ENCODE measurements around the gene CELSR1.

CELSR1 gene

GRCh38 chr22:46464296-46464695 is 73.1 kb downstream of the CELSR1 start:
- no peak for DNase-seq (ENCODE audit: low read depth in 3 of 3)

DNA sequence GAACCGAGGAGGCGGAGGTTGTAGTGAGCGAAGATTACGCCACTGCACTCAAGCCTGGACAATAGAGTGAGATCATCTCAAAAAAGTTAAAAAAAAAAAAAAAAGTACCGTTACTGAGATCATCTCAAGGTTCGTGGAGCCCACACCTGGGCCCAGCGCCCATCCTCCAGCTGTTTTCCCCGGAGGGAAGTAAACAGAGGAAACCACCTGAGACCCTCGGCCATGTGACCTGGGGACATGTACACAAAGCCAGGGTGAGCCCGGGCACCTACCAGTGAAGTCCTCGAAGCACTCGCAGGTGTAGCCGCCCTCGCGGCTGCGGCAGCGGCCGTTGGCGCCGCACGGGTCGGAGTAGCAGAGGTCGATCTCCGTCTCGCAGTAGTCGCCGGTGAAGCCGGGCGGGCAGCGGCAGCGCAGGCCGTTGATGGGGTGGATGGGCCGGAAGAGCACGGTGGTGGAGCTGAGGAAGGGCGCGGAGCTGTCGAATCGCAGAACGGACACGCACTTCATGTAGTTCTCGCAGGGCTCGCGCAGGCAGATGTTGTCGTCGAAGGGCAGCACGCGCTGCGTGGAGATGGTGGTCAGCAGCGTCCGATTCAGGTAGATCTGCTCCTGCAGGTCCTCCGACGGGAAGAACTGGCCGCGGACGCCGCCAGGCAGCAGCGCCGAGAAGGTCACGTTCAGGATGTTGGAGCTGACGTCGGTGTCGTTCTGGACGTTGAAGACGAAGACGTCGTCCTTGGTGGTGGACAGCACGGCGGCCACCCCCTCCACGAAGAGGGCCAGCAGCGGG is 73.8 kb downstream of the CELSR1 start:
- no peak for DNase-seq (ENCODE audit: low read depth in 3 of 3)

DNA sequence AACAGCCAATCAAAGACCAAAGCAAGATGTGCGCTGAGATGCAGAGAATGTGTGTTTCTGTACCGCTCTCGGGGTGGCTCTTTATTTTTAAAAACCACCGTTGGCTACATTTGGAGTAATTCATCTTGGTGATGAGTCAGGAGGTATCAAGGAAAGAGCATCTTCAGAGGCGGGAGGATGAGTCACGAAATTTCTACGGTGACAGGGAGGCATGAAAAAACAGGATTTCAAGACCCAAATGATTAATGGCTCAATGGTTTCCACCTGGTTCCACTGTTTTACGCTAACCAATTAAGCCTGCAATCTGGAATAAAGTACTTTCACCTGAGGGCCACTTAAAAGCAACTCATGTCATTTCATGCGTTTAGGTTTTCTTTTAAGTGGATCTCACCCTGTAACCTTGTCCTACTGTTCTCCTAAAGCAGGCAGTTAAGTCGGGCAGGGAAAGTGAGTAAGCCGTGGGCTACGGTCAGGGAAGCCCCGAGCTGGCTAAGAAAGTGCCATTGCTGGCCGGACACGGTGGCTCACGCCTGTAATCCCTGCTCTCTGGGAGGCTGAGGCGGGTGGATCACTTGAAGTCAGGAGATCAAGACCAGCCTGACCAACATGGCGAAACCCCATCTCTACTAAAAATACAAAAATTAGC is 74.6 kb downstream of the CELSR1 start:
- no peak for DNase-seq (ENCODE audit: low read depth in 3 of 3)

GRCh38 chr22:46461566-46462180 is 75.7 kb downstream of the CELSR1 start:
- DNase-seq (ENCODE audit: low read depth in 3 of 3): no peak

GRCh38 chr22:46460857-46461256 is 76.6 kb downstream of the CELSR1 start:
- no peak for DNase-seq (ENCODE audit: low read depth in 3 of 3)

GRCh38 chr22:46459347-46460065 is 77.9 kb downstream of the CELSR1 start:
- DNase-seq (ENCODE audit: low read depth in 3 of 3): no peak

DNA sequence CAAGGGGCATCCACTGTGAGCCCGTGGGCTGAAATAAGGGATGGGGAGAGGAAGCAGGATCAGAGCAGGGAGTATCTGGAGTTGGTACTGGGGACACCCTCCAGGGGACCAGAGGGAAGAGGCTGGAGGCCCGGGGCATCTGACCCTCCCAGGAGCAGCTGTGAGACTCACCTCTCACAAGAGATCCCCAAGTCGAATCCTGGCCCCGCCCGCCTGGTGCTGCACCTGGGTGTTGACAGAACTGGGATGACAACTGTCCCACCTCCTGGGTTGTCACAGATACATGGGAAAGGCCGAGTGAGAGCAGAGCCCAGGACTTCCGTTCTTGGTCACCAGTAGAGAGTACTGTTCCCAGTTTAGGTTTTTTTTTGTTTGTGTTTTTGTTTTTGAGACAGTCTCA is 78.9 kb downstream of the CELSR1 start:
- DNase-seq (ENCODE audit: low read depth in 3 of 3): no peak

DNA sequence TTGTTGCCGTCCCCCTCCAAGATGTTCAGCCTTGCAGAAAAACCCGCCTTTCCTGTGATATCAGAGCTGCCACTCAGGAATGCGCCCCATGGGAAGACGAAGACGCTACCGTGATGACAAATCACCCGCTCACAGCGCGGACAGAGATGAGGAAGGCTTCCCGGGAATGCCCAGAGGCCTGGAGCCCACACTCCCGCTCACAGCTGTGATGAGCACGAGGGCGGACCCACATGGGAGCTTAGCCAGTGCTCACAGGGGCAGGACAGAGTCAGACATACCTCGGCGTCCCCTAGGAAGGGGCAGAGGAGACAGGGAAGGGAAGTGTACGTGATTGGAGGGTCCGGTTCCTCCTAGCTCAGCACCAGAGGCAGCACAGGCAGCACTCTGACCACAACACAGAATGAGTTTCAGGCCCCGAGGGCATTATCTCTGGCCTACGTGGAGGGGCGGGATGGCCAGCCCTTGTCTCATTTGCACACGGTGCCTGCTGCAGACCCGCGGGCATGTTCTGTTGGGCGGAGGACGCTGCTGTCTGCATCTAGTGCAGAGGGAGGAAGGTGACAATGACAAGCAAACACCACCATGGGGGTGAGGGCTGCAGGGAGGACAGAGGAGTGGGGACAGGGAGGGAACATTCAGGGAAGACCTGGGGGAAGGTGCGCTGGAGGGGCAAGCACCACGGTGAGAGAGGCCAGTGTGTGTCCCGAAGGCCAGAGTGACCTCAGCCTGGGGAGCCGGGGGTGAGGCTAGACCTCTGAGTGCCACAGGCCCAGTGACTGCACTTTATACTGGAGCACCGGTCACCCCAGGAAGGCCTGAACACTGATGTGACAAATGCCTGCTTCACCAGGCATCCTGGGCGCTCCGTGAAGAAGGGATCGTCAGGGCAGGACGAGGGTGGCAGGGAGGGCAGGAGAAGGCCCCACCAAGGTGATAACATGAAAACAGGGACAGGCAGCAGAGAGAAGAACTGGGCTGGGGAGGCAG is 79.6 kb downstream of the CELSR1 start:
- no peak for DNase-seq (ENCODE audit: low read depth in 3 of 3)

DNA sequence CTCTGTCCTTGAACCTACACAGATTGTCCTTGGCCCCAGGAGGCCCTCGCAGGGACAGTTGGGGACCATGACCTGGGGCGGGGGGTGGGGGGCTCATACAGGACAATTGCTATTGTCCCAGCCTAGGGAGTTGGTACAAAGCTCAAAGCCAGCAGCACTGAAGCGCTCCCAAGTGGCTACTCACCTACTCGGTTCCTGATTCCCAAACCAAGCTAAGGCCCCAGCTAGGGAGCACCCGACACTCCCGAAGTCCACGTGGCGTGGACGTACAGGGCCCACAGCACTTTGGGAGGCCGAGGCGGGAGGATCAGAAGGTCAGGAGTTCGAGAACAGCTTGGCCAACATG is 80.6 kb downstream of the CELSR1 start:
- DNase-seq (ENCODE audit: low read depth in 3 of 3): no peak

DNA sequence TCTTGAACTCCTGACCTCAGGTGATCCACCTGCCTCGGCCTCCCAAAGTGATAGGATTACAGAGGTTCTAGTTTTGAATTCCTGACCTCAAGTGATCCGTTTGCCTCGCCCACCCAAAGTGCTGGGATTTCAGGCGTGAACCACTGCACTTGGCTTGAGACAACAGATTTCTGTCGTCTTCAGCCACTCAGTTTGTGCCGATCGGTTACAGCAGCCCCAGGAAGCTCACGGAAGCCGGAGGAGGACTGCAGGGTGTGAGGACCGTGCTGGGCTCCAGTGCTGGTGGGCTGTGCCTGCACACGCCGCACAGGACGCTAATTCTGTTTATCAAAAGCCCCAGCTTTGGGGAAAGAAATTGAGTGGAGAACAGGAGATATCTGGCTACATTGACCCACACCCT is 82.0 kb downstream of the CELSR1 start:
- DNase-seq (ENCODE audit: low read depth in 3 of 3): no peak

DNA sequence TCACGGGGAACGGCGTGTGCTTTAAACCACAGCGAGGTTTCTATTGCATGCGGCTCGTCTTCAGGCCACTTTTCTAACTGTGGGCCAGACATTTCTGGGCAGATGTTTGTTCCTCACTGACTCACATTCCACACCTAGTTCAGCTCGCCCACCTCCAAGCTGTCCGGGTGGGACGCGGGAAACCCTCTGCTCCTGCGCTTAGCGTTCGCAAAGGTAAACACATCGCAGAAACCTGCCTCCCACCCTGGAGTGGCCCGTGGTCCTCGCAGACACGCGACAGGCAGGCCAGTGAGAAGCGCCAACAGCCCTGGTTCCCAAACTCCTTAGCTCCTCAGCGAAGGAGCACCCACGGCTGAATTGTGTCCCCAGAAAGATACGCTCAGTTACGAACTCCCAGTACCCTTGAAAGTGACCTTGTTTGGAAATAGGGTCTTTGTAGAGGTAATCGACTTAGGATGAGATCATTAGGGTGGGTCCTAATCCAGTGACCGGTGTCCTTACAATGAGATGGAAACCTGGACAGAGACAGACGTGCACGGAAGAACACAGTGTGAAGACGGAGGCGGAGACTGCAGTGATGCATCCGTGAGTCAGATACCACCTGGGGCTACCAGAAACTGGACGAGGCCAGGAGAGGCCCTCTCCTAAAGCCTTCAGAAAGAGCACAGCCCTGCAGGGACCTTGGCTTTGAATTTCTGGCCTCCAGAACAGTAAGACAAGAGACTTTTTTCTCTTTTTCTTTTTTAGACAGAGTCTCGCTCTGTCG is 82.7 kb downstream of the CELSR1 start:
- no peak for DNase-seq (ENCODE audit: low read depth in 3 of 3)

DNA sequence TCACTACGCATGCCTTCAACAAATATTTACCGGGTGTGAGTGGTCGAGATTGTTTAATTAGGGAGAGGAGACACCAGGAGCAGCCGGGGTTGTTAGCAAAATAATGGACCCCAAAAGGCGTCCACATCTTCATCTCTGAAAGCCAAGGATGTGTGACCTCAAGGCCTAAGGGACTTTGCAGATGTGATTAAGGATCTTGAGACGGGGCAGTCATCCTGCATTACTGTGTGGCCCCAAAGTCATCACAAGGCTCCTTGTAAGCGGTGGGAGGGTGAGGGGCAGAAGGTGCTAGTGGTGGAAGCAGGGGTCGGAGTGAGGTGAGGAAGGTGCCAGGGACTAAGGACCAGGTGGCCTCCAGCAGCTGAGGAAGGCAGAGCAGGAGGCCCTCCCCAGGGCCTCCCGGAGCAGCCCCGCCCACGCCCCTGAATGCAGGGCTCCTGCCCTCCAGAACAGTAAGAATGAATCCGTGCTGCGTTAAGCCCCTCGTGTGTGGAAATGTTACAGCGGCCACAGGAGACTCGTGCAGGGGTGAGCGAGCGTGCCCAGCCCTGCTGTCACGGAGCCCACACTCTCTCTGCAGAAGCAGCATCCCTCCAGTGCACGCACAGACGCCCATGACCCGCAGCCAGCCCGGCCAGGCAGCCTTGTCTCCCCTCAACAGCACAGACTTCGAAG is 83.5 kb downstream of the CELSR1 start:
- DNase-seq (ENCODE audit: low read depth in 3 of 3): no peak

- no peak for DNase-seq (ENCODE audit: low read depth in 3 of 3)
Measured at GRCh38 chr22:46453006-46453828, 84.2 kb downstream of the CELSR1 start.

DNA sequence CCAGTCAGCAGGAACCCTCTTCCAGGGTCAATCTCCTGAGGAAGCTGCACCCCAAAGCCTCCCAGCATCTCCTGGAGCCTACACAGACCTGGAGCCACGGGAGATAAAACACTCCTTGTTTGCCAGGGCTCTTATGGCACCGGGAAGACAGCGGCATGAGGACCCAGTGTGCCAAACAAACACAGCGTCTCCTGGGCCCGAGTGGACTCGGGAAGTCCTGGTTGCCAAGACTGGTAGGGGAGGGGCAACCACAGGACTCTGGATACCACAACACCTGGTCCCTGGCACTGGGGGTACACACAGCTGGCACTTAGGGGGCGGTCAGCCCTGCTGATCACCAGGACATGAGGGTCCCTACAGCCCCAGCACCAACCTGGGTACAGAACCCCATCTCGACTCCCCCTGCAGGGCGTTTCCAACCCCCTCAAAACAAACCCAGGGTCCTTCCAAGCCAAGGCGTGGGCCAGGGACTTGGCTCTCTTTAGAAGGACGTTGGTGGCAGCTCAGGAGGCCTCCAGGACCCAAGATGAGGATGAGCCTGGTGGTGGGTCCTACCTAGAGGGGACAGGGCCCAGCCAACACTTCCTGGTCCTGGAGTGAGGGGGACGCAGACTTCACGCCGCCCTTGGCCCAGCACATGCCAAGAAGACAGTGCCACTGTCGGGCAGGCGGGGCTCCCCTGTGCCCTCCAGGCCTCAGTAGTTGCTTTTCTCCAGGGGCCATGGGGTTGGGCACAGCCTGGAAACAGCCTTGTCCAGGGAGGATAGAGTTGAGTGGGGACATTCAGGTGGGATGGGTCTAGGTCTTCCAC is 85.0 kb downstream of the CELSR1 start:
- DNase-seq (ENCODE audit: low read depth in 3 of 3): no peak

DNA sequence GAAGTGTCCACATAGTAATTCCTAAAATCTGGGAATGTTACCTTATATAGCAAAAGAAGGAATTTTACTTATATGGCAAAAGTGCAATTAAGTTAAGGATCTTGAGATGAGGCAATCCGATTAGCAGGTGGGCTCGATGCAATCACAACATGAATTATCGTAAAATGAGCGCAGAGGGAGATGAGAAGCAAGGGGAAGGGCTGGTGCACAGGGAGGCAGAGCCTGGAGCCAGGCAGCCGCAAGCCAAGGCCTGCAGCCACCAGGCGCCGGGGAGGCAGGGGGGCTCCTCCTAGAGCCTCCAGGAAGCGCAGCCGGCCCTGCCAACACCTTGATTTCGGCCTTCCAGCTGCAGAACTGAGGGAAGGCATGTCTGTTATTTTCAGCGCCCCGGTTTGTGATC is 85.7 kb downstream of the CELSR1 start:
- DNase-seq (ENCODE audit: low read depth in 3 of 3): no peak

GRCh38 chr22:46450931-46451561 is 86.4 kb downstream of the CELSR1 start:
- no peak for DNase-seq (ENCODE audit: low read depth in 3 of 3)

GRCh38 chr22:46449974-46450745 is 87.3 kb downstream of the CELSR1 start:
- DNase-seq (ENCODE audit: low read depth in 3 of 3): no peak
